GM19397 (cell line): ENCODE data around the gene CHD5.

Experiments used
- ATAC-seq: cut with Tn5 transposase; IDR thresholded peaks from one replicate; pipeline ENCODE4 v1.9.1; 2021; ENCODE audit warnings: mild to moderate bottlenecking, moderate library complexity; ENCODE audit not compliant: unreplicated experiment

CHD5 gene

DNA sequence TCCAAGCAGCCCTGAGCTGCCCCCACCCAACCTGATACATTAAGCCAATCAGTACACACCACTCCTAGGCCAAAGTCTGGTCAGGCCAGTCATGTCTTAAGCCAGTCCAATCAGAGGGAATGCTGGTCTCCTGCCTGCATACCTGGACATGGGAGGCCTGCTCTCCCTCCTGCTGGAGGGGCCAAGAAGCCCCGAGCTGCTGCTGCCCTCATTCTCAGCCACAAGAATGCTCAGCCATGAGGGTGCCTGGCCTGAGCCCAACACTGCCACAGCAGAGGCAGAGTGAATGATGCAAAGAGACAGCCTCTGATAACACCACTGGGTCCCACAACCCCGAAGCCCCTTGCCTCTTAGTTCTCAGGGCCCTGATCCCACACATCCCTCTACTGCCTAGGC is 23.0 kb downstream of the CHD5 start:
- ATAC-seq, result no peak

DNA sequence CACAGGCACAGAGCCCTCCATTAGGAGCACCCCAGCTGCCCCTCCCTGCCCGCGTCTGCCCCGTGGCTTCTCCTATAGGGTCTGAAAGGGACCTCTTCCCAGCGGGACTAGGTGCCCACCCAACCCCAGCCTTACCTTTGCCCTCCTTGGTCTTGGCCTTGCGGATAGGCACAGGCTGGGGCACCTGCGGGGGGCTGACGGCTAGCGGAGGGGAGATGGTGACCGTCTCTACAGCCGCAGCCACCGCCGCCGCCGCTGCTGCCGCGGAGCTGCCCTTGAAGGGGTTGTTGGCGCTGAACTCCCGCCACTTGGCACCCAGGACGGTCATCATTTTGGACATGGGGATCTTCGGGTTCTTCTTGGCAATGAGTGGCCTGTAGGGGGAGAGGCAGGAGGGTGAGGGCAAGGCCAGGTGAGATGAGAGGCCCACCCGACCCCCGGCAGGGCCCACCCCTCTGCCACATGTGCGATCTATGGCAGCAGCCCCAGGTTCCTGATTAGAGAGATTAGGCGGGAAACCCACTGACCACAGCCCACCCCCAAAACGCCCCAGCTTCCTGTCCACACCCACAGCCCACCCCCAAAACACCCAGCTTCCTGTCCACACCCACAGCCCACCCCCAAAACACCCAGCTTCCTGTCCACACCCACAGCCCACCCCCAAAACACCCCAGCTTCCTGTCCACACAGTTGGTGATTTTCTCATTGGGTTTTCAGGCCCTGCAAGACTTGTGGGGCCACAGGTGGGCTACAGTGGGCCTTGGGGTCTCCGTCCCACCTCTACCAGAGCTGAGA is 25.4 kb downstream of the CHD5 start:
- ATAC-seq, result no peak

DNA sequence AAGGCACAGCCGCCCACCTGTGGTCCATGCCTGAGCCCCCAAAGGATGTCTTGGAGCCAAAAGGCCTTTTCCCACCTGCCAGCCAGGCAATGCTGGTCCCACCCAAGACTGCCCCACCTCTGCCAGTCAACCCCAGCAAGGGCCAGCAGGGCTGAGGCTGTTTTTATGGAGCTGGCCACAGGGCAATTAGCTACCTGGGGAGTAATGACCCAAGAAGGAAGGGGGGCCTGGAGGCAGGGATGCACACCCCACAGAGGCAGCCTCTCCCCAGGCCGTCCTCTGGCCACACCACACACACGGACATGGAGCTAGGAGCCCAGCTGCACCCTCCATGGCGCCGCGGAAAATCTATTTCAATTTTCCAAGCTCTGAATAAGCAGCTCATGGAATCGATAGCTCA is 27.2 kb downstream of the CHD5 start:
- ATAC-seq, result no peak

DNA sequence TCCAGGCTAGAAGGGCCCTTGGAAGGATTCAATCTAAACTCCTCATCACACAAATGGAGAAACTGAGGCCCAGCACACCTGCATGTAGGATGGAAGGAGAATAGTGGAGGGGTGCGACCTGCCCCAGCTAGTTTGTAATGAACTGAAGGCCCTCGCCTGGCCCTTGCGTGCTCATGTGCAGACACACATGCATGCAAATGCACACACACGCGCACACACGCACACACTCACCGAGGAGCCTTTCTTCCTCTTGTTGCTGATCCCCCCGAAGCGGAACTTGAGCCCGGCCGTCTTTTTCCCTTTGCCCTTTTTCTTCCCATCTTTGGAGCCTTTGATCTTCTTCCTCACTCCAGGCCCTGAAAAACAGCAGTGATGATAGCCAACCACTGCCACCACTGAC is 27.9 kb downstream of the CHD5 start:
- no peak for ATAC-seq

- ATAC-seq, result no peak
Measured at GRCh38 chr1:6151291-6151822, 28.8 kb downstream of the CHD5 start.

- no peak for ATAC-seq
Measured at GRCh38 chr1:6150006-6150938, 29.8 kb downstream of the CHD5 start.

GRCh38 chr1:6149597-6149996 is 30.5 kb downstream of the CHD5 start:
- no peak for ATAC-seq

- ATAC-seq, result no peak
Measured at GRCh38 chr1:6148497-6149241, 31.5 kb downstream of the CHD5 start.

DNA sequence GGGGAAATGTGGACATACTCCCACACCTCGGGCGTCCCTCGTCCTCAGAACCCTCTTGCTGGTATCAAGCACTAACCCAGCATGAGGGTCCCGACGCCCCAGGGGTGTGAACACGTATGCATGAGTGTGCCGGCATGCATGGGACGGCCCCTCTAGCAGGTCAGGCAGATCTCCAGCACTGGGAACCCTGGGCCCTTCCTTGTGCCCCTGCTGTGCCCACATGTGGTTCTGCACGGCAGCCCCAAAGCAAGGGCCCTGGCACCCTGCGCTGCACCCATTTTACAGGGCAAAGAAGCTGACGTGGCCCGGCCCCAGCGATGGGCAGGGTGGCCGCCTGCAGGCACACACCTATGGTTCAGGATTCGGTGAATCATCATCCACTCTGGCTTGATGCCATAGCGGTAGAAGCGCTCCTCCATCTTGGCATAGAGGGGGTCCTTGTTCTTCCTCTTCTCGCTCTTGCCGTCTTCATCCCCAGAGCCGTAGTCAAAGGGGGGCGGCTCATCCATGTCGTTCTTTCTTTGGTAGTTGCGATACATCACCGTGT is 34.2 kb downstream of the CHD5 start:
- ATAC-seq, result no peak

DNA sequence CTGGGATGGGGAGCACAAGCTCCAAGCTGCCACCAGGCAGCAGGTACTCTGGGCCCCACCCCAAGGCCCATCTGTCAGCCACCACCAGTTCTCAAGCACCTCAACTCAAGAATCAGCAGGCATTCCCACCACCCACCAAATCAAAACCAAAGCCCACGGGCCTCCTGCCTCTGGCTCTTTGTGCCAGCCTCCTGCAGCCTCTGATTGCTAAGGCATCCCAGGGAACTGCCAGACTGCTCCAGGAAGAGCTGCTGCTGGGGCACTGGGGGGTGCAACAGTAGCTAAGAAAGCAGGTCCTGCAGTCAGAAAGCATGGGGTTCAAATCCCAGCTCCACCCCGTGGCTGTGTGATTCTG is 34.7 kb downstream of the CHD5 start:
- ATAC-seq, result no peak

DNA sequence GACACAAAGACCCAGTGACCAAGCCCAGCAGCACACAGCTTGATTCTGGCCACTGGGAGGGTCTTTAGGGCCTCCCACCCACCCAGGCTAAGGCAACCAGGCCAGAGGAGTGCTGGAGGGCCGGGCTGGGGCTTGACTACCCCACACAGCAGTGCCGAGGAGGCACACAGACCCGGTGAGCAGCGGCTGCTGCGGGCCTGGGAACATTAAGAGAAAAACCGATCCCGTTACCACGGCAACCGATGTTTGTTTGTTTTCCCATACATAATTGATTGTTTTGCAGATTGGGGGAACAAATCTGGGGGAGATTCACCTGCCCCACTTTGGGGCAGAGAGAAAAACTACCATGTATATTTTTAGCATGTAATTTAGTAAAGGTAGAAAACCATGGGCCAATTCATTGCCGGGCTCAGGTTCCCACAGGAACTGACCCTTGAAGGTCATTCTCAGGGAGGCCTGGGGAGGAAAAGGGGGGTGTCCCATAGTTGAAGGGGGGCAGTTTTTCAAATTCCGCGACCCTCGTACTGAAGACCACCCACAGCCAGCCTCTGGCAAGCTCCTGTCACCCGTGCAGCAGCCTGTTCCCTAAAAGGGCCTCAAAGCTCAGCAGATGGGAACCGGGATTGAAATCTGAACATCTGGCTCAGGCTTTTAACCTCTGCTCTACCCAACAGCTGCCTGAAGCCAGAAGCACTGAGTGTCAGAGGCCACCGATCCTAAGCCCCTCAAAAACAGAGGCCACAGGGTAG is 35.3 kb downstream of the CHD5 start:
- ATAC-seq, result no peak

GRCh38 chr1:6144175-6144574 is 35.9 kb downstream of the CHD5 start:
- ATAC-seq, result no peak

GRCh38 chr1:6143395-6143794 is 36.7 kb downstream of the CHD5 start:
- no peak for ATAC-seq

- ATAC-seq, result no peak
Measured at GRCh38 chr1:6142734-6143133, 37.4 kb downstream of the CHD5 start.

- no peak for ATAC-seq
Measured at GRCh38 chr1:6142036-6142621, 38.0 kb downstream of the CHD5 start.

DNA sequence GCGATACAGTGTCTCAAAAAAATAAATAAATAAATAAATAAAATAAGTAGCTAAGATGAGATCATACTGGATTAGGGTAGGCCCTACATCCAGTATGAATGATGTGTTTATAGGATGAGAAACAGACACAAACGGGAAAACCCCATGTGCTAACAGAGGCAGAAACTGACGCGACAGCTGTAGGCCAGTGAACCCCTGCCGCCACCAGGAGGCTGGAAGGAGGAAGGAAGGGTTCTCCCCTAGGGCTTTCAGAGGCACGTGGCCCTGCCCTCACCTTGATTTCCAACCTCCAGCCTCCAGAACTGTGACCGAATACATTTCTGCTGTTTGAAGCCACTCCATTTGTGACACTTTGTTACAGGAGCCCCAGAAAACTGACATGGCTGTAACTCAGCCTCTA is 38.5 kb downstream of the CHD5 start:
- no peak for ATAC-seq

GRCh38 chr1:6140413-6140812 is 39.7 kb downstream of the CHD5 start:
- ATAC-seq, result no peak

- ATAC-seq, result no peak
Measured at GRCh38 chr1:6137758-6138157, 42.4 kb downstream of the CHD5 start.

DNA sequence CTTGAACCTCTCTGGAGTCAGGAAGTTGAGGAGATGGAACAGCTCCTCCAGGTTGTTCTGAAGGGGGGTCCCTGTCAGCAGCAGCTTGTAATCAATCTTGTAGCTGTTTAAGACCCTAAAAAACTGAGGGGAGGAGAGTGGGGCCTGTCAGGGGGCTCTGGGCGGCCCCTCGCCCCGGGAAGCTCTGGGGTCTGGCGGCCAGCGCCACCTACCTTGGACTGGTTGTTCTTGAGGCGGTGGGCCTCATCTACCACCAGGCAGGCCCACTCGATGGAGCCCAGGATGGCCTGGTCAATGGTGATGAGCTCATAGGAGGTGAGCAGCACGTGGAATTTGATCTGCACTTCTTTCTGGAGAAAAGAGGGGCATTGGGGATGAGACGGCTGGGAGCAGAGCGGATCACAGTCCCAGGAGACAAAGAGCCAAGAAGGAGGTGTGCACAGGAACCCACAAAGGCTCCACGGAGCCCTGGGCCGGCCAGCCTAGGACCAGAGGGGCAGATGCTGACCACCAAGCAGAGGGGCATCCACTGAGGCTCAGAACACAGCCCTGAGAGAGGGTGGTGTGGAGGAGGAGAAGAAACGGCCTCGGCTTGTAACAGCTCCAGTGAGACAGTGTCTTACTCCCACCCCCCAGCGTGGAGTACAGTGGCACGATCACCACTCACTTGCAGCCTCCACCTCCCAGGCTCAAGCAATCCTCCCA is 43.5 kb downstream of the CHD5 start:
- ATAC-seq, result no peak
